Aorta (tissue), 5 donors: ENCODE results near the gene PBOV1. TPM values are rescaled to one million over a fixed set of nuclear protein-coding genes. Genes with fewer than 3 reads are reported as not detected.

Source experiments
- ATAC-seq: fragments of 200-7000 bp; cut with Tn5 transposase; one replicate; pipeline ENCODE4 v1.9.1; 2022; ENCODE audit warnings: moderate library complexity; ENCODE audit not compliant: low FRiP score
- DNase-seq, 2 donors: peaks; one replicate each; pipeline ENCODE4 v3.0.0-alpha.2; 2020
- H3K27ac ChIP-seq, 2 donors: one replicate each; pipeline ENCODE4 v1.5.1; 2013; ENCODE audit warnings: low read length in 2 of 2, mild to moderate bottlenecking in 2 of 2, moderate library complexity in 2 of 2, control low read depth in 1 of 2, inconsistent platforms in 1 of 2, low read depth in 1 of 2
- H3K27me3 ChIP-seq, 2 donors: one replicate each; pipeline ENCODE4 v1.6.1; 2013; ENCODE audit warnings: control low read depth in 1 of 2, low read length in 1 of 2, mild to moderate bottlenecking in 1 of 2, moderate library complexity in 1 of 2; ENCODE audit not compliant: insufficient read depth in 2 of 2, control insufficient read depth in 1 of 2
- H3K36me3 ChIP-seq, 2 donors: one replicate each; pipeline ENCODE4 v1.6.1; 2013; ENCODE audit warnings: control low read depth in 1 of 2, low read length in 1 of 2, mild to moderate bottlenecking in 1 of 2; ENCODE audit not compliant: insufficient read depth in 2 of 2, control insufficient read depth in 1 of 2
- H3K4me1 ChIP-seq, 2 donors: one replicate each; pipeline ENCODE4 v1.6.1; 2013; ENCODE audit warnings: low read length in 2 of 2, control low read depth in 1 of 2, mild to moderate bottlenecking in 1 of 2, moderate library complexity in 1 of 2; ENCODE audit not compliant: insufficient read depth in 2 of 2, control insufficient read depth in 1 of 2
- H3K4me3 ChIP-seq, 2 donors: one replicate each; pipeline ENCODE4 v1.5.1; 2013; ENCODE audit warnings: low read length in 2 of 2, control low read depth in 1 of 2, mild to moderate bottlenecking in 1 of 2
- H3K9me3 ChIP-seq: one replicate; pipeline ENCODE4 v1.6.1; 2013; ENCODE audit warnings: mild to moderate bottlenecking, low read length; ENCODE audit not compliant: control insufficient read depth
- WGBS, 2 donors: extraction: QIAGEN DNeasy Blood & Tissue Kit; methylation state at CpG; one replicate each; pipeline ENCODE4 v1.1.7; 2013; 5-methylcytosine and 5-hydroxymethylcytosine counted together
- intact Hi-C, 2 donors: fragments of 100-400 bp; cut with DNase I; formaldehyde crosslinking; loops; one replicate each; pipeline versions ENCODE4 v1.14.2 to v1.15.0; 2022
- polyA plus RNA-seq, 2 donors: library from polyadenylated mRNA; stranded (reverse); fragments of 200-250 nt; gene quantifications; one replicate each; pipeline ENCODE4 v1.2.3, GENCODE V29; 2013
- total RNA-seq, 2 donors: library from RNA; stranded (reverse); fragmentation: NEBNext Ultra II Directional; extraction: Animal tissue kit (Norgen Biotek cat#: 25700); gene quantifications; one replicate each; pipeline ENCODE4 v1.2.1, GENCODE V29; 2021
- donor health status: healthy with polysubstance abuse.
- donor health status: Bipolar disorder and iron deficiency.
- donor health status: DM: no; HTN: no; CAD: no.
- donor health status: DM: no; HTN: no; CAD: no.
- donor health status: DM: yes; HTN: yes; CAD: no.

Gene PBOV1
- total and polyA plus RNA-seq, 4 donors = not detected

DNA sequence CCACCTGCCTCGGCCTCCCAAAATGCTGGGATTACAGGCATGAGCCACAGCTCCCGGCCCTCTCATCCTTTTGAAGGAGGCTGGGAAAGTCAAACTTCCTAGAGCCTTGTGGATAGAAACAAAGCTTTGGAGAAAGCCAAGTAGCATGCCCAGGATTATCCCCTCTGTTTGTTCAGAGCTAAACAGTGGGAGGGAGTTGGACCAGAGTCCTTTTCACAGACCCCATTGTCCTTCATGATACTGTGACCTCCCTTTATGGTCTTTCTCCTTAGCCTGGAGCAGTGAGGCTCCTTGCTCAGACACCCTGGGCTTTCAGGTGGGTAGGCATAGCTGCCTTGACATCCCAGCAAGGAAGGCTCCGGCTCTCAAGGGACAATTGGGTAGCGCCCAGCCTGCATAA is 31.1 kb downstream of the PBOV1 start:
- ATAC-seq (no peak), DNase-seq (no peak)
- Histone ChIP-seq H3K27ac (no peak overlapping the region), H3K4me3 (no peak overlapping the region), H3K9me3 (peaks cover 1% of the 10 kb centered on the region), H3K4me1 (no peaks in the 10 kb centered on the region), H3K36me3 (no peaks in the 10 kb centered on the region), H3K27me3 (no peaks in the 10 kb centered on the region)
- intact Hi-C loops = no loop called here
- whole genome bisulfite sequencing, 2 donors = 96 to 97% methylated on average over 4 of the region's 4 CpGs

DNA sequence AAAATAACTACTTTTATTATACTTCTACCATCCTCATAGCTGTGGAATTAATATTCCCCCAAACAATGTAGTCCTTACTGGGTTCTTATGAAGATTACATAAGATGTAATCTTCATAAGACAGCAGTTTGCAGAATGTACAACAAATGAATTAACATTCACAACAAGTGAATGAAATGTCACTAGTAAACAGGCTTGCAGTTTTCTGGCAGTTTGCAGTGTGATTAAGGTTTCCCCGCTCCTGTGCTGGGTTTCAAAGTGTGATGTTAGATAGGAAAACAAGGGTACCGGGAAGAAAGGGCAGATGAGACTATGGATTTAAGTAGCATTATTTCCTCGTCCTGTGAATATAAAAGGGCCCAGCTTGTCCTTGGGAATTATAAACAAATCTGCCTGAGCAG is 34.1 kb downstream of the PBOV1 start:
- no peaks in the 10 kb centered on the region for H3K27me3 ChIP-seq
- intact Hi-C loops = no loop called here
- 93 to 94% methylated on average over 3 of the region's 3 CpGs for WGBS, 2 donors
- no peak overlapping the region for H3K4me3 ChIP-seq
- no peak overlapping the region for H3K27ac ChIP-seq
- H3K9me3 ChIP-seq = peaks cover 1% of the 10 kb centered on the region
- no peak for ATAC-seq
- no peaks in the 10 kb centered on the region for H3K4me1 ChIP-seq
- DNase-seq = no peak
- H3K36me3 ChIP-seq = no peaks in the 10 kb centered on the region

- ATAC-seq (no peak), DNase-seq (no peak)
- no peaks in the 10 kb centered on the region for H3K27me3 ChIP-seq
Measured at GRCh38 chr6:138183790-138184134, 34.5 kb downstream of the PBOV1 start.

DNA sequence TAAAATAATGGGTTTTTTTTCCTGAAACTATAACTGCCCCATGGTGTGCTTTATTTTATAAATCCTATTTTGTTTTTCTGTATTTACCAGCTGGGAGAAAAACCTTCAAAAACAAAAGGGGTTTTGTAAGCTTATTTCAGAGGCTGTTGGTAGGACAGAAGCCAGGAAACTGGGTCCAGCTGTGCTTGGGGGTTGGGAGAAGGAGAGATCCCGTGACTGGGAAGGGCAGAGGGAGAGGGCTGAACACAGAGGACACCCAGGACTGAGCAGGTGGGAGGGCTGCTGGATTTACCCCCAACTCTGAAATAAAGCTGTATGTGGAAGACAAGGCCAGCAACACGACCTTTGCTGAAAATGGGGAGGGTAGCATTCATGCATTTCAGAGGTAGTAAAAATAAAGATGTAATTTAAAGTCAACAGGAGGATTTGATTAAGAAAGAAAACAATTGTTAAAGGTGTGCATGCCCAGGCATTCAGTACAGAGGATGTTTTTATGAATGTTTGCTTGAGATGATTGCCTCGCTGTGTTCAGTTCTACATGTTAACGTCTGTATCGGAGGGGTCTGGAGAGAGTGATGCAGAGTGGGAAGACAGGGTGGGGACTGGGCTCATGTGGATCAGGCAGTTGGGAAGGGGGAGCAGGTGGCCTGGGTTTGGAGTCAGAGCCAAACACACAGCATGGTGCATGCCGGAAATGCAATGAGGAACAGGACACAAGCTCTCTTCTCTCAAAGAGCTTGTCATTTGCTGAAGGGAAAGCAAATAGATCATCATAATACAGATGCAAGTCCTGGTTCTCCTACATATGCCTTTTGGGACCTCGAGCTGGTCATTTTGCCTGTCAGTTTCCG is 35.1 kb downstream of the PBOV1 start:
- ATAC-seq = no peak
- no peak for DNase-seq
- H3K27ac ChIP-seq = no peak overlapping the region
- intact Hi-C loops = no loop called here
- H3K4me1 ChIP-seq = no peaks in the 10 kb centered on the region
- H3K27me3 ChIP-seq = no peaks in the 10 kb centered on the region
- H3K9me3 ChIP-seq = peaks cover 1% of the 10 kb centered on the region
- 76 to 80% methylated on average over 8 of the region's 8 CpGs for WGBS, 2 donors
- no peaks in the 10 kb centered on the region for H3K36me3 ChIP-seq
- H3K4me3 ChIP-seq = no peak overlapping the region

More at GRCh38 chr6:138183790-138184134, 34.5 kb downstream of the PBOV1 start:
- Histone ChIP-seq H3K9me3 (peaks cover 1% of the 10 kb centered on the region), H3K4me3 (no peak overlapping the region), H3K36me3 (no peaks in the 10 kb centered on the region), H3K27ac (no peak overlapping the region), H3K4me1 (no peaks in the 10 kb centered on the region)
- intact Hi-C loops = no loop called here
- 88% methylated on average over 4 of the region's 4 CpGs for WGBS, 2 donors

GRCh38 chr6:138176652-138177232 is 41.5 kb downstream of the PBOV1 start:
- H3K36me3 ChIP-seq = no peaks in the 10 kb centered on the region
- intact Hi-C loops = no loop called here
- 92 to 96% methylated on average over 2 of the region's 2 CpGs for WGBS, 2 donors
- DNase-seq = no peak
- ATAC-seq = no peak
- no peaks in the 10 kb centered on the region for H3K4me1 ChIP-seq
- H3K9me3 ChIP-seq = peaks cover 3% of the 10 kb centered on the region
- H3K4me3 ChIP-seq = no peak overlapping the region
- no peak overlapping the region for H3K27ac ChIP-seq
- H3K27me3 ChIP-seq = no peaks in the 10 kb centered on the region

- Histone ChIP-seq H3K9me3 (peaks cover 3% of the 10 kb centered on the region), H3K36me3 (no peaks in the 10 kb centered on the region), H3K4me1 (no peaks in the 10 kb centered on the region), H3K4me3 (no peak overlapping the region), H3K27ac (no peak overlapping the region), H3K27me3 (peaks cover 0 to 2% of the 10 kb centered on the region in 2 donors)
- WGBS, 2 donors = 87 to 90% methylated on average over 2 of the region's 2 CpGs
- no peak for DNase-seq
- ATAC-seq = no peak
- intact Hi-C loops = no loop called here
Measured at GRCh38 chr6:138175596-138175995, 42.7 kb downstream of the PBOV1 start.

Other genes starting within 250 kb of the PBOV1 start
- 10 to 100 TPM; 14.8 to 16.9 TPM for gene PERP, start 111.1 kb downstream of the PBOV1 start, total RNA-seq
- 10 to 100 TPM; 13.6 to 15.9 TPM for gene PERP, start 111.1 kb downstream of the PBOV1 start, polyA plus RNA-seq
- 1 to 10 TPM; 1.6 to 2.5 TPM for gene ARFGEF3, start 56.6 kb downstream of the PBOV1 start, total RNA-seq
- under 1 TPM; 0.10 to 0.13 TPM for gene ARFGEF3, start 56.6 kb downstream of the PBOV1 start, polyA plus RNA-seq
- not detected for gene SMIM28, start 159.4 kb upstream of the PBOV1 start, total RNA-seq
- gene SMIM28, start 159.4 kb upstream of the PBOV1 start, polyA plus RNA-seq = not detected
- gene HEBP2, start 185.7 kb upstream of the PBOV1 start, total RNA-seq = 10 to 100 TPM; 58.6 to 68.0 TPM
- gene HEBP2, start 185.7 kb upstream of the PBOV1 start, polyA plus RNA-seq = 10 to 100 TPM; 13.3 to 22.8 TPM